Endothelial cell of umbilical vein (primary cell): Measurements from ENCODE around the gene LYRM2. TPM values are rescaled to one million over a fixed set of nuclear protein-coding genes. Genes with fewer than 3 reads are reported as not detected.

Experiments used
- BruUV-seq: library from RNA; stranded (reverse); fragments of 400-500 nt; replicated peaks from 2 replicates; lab custom pipeline; 2021; lab: Mats Ljungman, UMichigan
- CTCF ChIA-PET: fragments of 300-600, 350-600 bp; sonication (Branson Sonifier 250); formaldehyde crosslinking; loops from one replicate; lab custom pipeline; 2021; ENCODE audit warnings: antibody characterized with exemption, inconsistent platforms; lab: Charles Lee
- POLR2A ChIA-PET: fragments of 300-600, 350-600 bp; sonication (Branson Sonifier 250); formaldehyde crosslinking; loops from one replicate; lab custom pipeline; 2021; ENCODE audit warnings: antibody characterized with exemption, inconsistent platforms; lab: Charles Lee
- DNase-seq: peaks from one replicate; pipeline ENCODE4 v3.0.0-alpha.2; 2011; ENCODE audit warnings: low read depth, low spot score
- FAIRE-seq: peaks from 2 replicates; lab custom pipeline; 2011; peaks lifted over from hg19 to GRCh38; lab: Jason Lieb, UNC
- H2AFZ ChIP-seq: 2 replicates; pipeline ENCODE4 v1.6.0; 2012; ENCODE audit warnings: low read depth, low read length, control low read depth, inconsistent platforms
- H3K27ac ChIP-seq: 2 replicates; pipeline ENCODE4 v1.5.1; 2011; ENCODE audit warnings: low read depth, mild to moderate bottlenecking, control low read depth, low read length, moderate library complexity; ENCODE audit not compliant: insufficient read depth
- H3K27me3 ChIP-seq, 2 experiments: 2 replicates each; pipeline versions ENCODE4 v1.6.0 to v1.6.1; 2011; ENCODE audit warnings: low read length in 2 of 2, mixed read lengths in 1 of 2; ENCODE audit not compliant: control insufficient read depth in 2 of 2, insufficient read depth in 2 of 2
- H3K36me3 ChIP-seq, 2 experiments: 2 replicates in 1 of 2; 3 replicates in 1 of 2; pipeline ENCODE4 v1.5.1; 2011; ENCODE audit warnings: low read length in 2 of 2, mild to moderate bottlenecking in 1 of 2, moderate library complexity in 1 of 2; ENCODE audit not compliant: control insufficient read depth in 2 of 2, insufficient read depth in 2 of 2; ENCODE audit errors: extremely low read depth in 1 of 2
- H3K4me1 ChIP-seq: 3 replicates; pipeline ENCODE4 v1.5.1; 2011; ENCODE audit warnings: mild to moderate bottlenecking, low read length; ENCODE audit not compliant: control insufficient read depth, insufficient read depth; ENCODE audit errors: extremely low read depth
- H3K4me2 ChIP-seq: 2 replicates; pipeline ENCODE4 v1.6.1; 2011; ENCODE audit warnings: low read length, control low read depth, mixed read lengths; ENCODE audit not compliant: insufficient read depth
- H3K4me3 ChIP-seq, 3 experiments: fragments of 200-600 bp in 1 of 3; sonication (generic), shearing (Covaris generic) in 1 of 3; replicated peaks in 1 of 3; 2 replicates each; pipeline ENCODE4 v1.5.1; 2011 to 2016; ENCODE audit warnings: control low read depth in 3 of 3, low read length in 3 of 3, mild to moderate bottlenecking in 2 of 3, inconsistent platforms in 1 of 3, low read depth in 1 of 3, moderate library complexity in 1 of 3; ENCODE audit not compliant: insufficient read depth in 1 of 3
- H3K79me2 ChIP-seq: 2 replicates; pipeline ENCODE4 v1.6.0; 2012; ENCODE audit warnings: low read length, inconsistent platforms; ENCODE audit not compliant: control insufficient read depth, insufficient read depth
- H3K9ac ChIP-seq: replicated peaks from 2 replicates; pipeline ENCODE3; 2011; ENCODE audit warnings: low read length, control low read depth; ENCODE audit not compliant: insufficient read depth; ENCODE audit errors: extremely low read depth
- H3K9me1 ChIP-seq: replicated peaks from 3 replicates; pipeline ENCODE4 v1.6.0; 2011; ENCODE audit warnings: mild to moderate bottlenecking, low read length; ENCODE audit not compliant: control insufficient read depth, insufficient read depth; ENCODE audit errors: extremely low read depth
- H3K9me3 ChIP-seq: replicated peaks from 2 replicates; pipeline ENCODE4 v1.5.1; 2012; ENCODE audit warnings: low read length, inconsistent platforms; ENCODE audit not compliant: control insufficient read depth, insufficient read depth
- H4K20me1 ChIP-seq: replicated peaks from 2 replicates; pipeline ENCODE3; 2011; ENCODE audit warnings: mild to moderate bottlenecking, low read length; ENCODE audit not compliant: control insufficient read depth, insufficient read depth; ENCODE audit errors: extremely low read depth
- CTCF ChIP-seq, 2 donors: IDR thresholded peaks; 1 replicate in 1 of 2; 2 replicates in 1 of 2; pipeline ENCODE4 v1.5.1; 2011; ENCODE audit warnings: low read length in 2 of 2, mild to moderate bottlenecking in 2 of 2, moderate library complexity in 2 of 2, control low read depth in 1 of 2, inconsistent platforms in 1 of 2, low read depth in 1 of 2; ENCODE audit not compliant: insufficient read depth in 1 of 2; ENCODE audit errors: extremely low read depth in 1 of 2
- EZH2 ChIP-seq: IDR thresholded peaks from 2 replicates; pipeline ENCODE4 v1.6.1; 2012; ENCODE audit warnings: borderline replicate concordance, low read depth, mild to moderate bottlenecking, moderate library complexity, low read length, inconsistent platforms; ENCODE audit not compliant: severe bottlenecking
- FOS ChIP-seq: IDR thresholded peaks from 2 replicates; pipeline ENCODE4 v1.6.1; 2011; ENCODE audit warnings: mild to moderate bottlenecking, low read length, moderate library complexity, borderline replicate concordance; ENCODE audit not compliant: insufficient read depth
- GATA2 ChIP-seq: IDR thresholded peaks from 2 replicates; pipeline ENCODE4 v1.7.0; 2011; ENCODE audit warnings: low read depth, mild to moderate bottlenecking, moderate library complexity, mixed read lengths, low read length; ENCODE audit not compliant: insufficient read length, insufficient read depth
- JUN ChIP-seq: IDR thresholded peaks from 2 replicates; pipeline ENCODE4 v1.6.1; 2011; ENCODE audit warnings: borderline replicate concordance, low read depth; ENCODE audit not compliant: insufficient read length, insufficient read depth
- MYC ChIP-seq: IDR thresholded peaks from one replicate; pipeline ENCODE4 v1.6.1; 2011; ENCODE audit warnings: mild to moderate bottlenecking, low read depth, low read length
- POLR2A ChIP-seq: IDR thresholded peaks from 2 replicates; pipeline ENCODE4 v1.6.1; 2012; ENCODE audit warnings: low read depth, mild to moderate bottlenecking, control low read depth, low read length
- POLR2AphosphoS5 ChIP-seq: IDR thresholded peaks from 2 replicates; pipeline ENCODE4 v1.6.1; 2012; ENCODE audit warnings: low read depth, mild to moderate bottlenecking, control low read depth, low read length, moderate library complexity; ENCODE audit not compliant: insufficient read depth
- dilution Hi-C: fragments of 300-500 bp; cut with MboI; formaldehyde crosslinking; loops from one replicate; pipeline ENCODE4 v1.15.0; 2019; ENCODE audit warnings: low sequenced_read_pairs; ENCODE audit not compliant: extremely low pct_ligation_motif_present
- intact Hi-C: fragments of 100-400 bp; cut with micrococcal nuclease; formaldehyde crosslinking; loops from one replicate; pipeline ENCODE4 v1.10.0; 2022
- polyA plus RNA-seq, 4 experiments: library from polyadenylated mRNA; depleted of rRNA in 3 of 4; stranded (reverse) in 3 of 4; unstranded in 1 of 4; fragments of >200 nt; gene quantifications; 2 replicates each; pipeline versions ENCODE4 v1.2.1 to v1.2.3, GENCODE V29; 2011 to 2012; ENCODE audit warnings: missing spikeins in 1 of 4
- total RNA-seq: library from RNA; stranded (reverse); gene quantifications from 2 replicates; pipeline ENCODE4 v1.2.3, GENCODE V29; 2021
- TF ChIP-seq, protein P1 (sequence below): IDR thresholded peaks from 2 replicates; pipeline ENCODE4 v1.6.1; 2011; ENCODE audit not compliant: insufficient read depth, insufficient read length

LYRM2 gene
- total and polyA plus RNA-seq, 2 donors (not counting 3 experiments of a cell fraction or from before 2014, with no cell fraction given), result 11.8 to 41.9 TPM

- H3K36me3 ChIP-seq, result no peaks in the 10 kb centered on the region
- H3K27ac ChIP-seq, result no peak overlapping the region
- no peaks in the 10 kb centered on the region for H3K4me1 ChIP-seq
- no peak overlapping the region for H3K4me2 ChIP-seq
- no peak for FAIRE-seq
- BruUV-seq, result no TSS peak
- peaks cover 0 to 1% of the 10 kb centered on the region in 2 experiments for H3K27me3 ChIP-seq
- no peaks in the 10 kb centered on the region for H3K79me2 ChIP-seq
- no peaks in the 10 kb centered on the region for H4K20me1 ChIP-seq
- no peak for DNase-seq
- no peak overlapping the region for H3K4me3 ChIP-seq
- H3K9me3 ChIP-seq, result no peaks in the 10 kb centered on the region
- no peaks in the 10 kb centered on the region for H3K9me1 ChIP-seq
- TF ChIP-seq FOS (no peak), POLR2A (no peak), GATA2 (no peak), JUN (no peak), EZH2 (no peak), POLR2AphosphoS5 (no peak), MYC (no peak), CTCF (IDR thresholded peaks at IDR 0.05; ENCODE audit: extremely low read depth in 1 of 2, insufficient read depth in 1 of 2, low read depth in 1 of 2, low read length in 2 of 2) (no peak)
- TF ChIP-seq, protein P1, sequence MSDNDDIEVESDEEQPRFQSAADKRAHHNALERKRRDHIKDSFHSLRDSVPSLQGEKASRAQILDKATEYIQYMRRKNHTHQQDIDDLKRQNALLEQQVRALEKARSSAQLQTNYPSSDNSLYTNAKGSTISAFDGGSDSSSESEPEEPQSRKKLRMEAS, result no peak
- no peak overlapping the region for H2AFZ ChIP-seq
- dilution Hi-C loops, result no loop called here
- ChIA-PET CTCF (interaction anchor here (1.4 kb wide), 1 partner anchor 8 kb away, joined by 4 read pairs; no protein-coding TSS in a partner anchor), POLR2A (no interaction called here)
- intact Hi-C loops, result no loop called here
- H3K9ac ChIP-seq, result no peak overlapping the region
Observed at GRCh38 chr6:89602166-89602565, 36.4 kb downstream of the LYRM2 start.
